ENCODE results near the gene PLXNA4.

Gene PLXNA4

DNA sequence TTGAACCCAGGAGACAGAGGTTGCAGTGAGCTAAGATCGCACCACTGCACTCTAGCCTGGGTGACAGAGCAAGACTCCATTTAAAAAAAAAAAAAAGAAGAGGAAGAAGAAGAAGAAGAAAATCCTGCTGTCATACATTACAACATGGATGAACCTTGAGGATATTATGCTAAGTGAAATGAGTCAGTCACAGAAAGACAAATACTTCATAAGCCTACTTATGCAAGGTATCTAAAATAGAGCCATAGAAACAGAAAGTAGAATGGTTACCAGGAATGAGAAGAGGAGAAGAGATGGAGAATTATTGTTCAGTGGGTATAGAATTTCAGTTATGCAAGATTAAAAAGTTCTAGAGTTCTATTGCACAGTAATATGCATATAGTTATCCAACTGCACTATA lies 466.5 kb downstream of the PLXNA4 start:
- H3K4me3 Mint-ChIP-seq = no peak overlapping the region
- no peaks in the 10 kb centered on the region for H3K9me3 Mint-ChIP-seq
- no peaks in the 10 kb centered on the region for H3K36me3 Mint-ChIP-seq
- ATAC-seq = no peak
- H3K27ac Mint-ChIP-seq = no peak overlapping the region
- H3K4me1 Mint-ChIP-seq = no peaks in the 10 kb centered on the region
- no peaks in the 10 kb centered on the region for H3K27me3 Mint-ChIP-seq

DNA sequence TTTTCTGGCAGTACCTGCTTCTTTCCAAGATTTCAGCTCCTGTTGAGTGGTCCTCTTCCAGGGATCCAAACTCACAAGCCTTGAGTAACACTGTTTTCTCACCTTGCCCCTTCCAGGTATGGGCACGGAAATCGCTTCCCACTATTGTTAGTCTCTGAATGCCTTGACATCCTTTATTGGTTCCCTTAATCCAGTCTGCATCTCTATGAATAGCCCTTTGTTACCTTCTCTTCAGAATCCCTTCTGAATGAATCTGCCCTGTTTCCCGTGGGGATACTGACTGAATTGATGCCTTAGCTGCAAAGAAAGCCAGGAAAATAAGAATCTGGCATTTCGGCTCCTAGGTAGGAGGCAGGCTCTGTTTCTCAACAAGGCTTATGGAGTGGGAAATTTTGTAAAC lies 467.7 kb downstream of the PLXNA4 start:
- H3K9me3 Mint-ChIP-seq = no peaks in the 10 kb centered on the region
- no peaks in the 10 kb centered on the region for H3K4me1 Mint-ChIP-seq
- H3K27ac Mint-ChIP-seq = no peak overlapping the region
- ATAC-seq = no peak
- H3K36me3 Mint-ChIP-seq = no peaks in the 10 kb centered on the region
- H3K4me3 Mint-ChIP-seq = no peak overlapping the region
- no peaks in the 10 kb centered on the region for H3K27me3 Mint-ChIP-seq

DNA sequence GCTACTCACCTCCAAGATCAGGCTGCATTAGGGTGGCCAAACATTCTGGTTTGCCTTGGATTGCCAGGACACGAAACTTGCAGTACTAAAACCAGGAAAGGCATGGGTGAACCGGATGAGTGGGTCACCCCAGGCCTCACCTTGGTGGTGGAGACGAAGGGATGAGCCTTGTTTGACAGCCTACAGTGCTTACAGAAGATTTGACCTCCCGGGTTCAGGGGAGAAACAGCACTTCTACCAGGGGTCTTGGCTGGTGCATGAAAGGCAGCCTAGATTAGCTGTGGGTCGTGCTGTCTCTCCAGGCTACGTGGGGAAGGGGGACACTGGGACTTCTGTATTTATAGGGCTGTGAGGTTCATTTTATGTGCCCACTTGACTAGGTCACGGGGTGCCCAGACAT lies 469.8 kb downstream of the PLXNA4 start:
- Mint-ChIP-seq H3K36me3 (no peaks in the 10 kb centered on the region), H3K4me3 (no peak overlapping the region), H3K9me3 (no peaks in the 10 kb centered on the region), H3K27ac (no peak overlapping the region), H3K27me3 (no peaks in the 10 kb centered on the region), H3K4me1 (no peaks in the 10 kb centered on the region)
- ATAC-seq = no peak

DNA sequence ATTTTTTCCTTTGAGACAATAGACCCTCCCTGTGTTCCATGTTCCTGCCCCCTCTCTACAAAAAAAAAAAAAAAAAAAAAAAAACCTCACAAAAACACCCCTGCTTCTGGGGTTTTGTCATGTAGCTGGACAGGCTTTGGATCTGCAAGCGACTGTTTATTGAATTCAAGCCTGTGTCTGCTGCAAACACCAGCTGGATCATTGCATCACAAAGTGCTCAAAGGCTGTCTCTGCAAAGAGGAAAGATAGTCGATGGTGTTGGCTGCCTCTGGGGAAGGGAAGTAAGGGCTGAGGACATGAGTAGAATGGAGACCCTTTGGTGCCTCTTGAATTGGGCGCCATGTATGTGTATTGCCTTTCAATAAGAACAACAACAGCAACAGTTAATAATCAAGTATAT lies 471.2 kb downstream of the PLXNA4 start:
- Mint-ChIP-seq H3K4me3 (no peak overlapping the region), H3K36me3 (no peaks in the 10 kb centered on the region), H3K27me3 (no peaks in the 10 kb centered on the region), H3K4me1 (no peaks in the 10 kb centered on the region), H3K9me3 (no peaks in the 10 kb centered on the region), H3K27ac (no peak overlapping the region)
- no peak for ATAC-seq

DNA sequence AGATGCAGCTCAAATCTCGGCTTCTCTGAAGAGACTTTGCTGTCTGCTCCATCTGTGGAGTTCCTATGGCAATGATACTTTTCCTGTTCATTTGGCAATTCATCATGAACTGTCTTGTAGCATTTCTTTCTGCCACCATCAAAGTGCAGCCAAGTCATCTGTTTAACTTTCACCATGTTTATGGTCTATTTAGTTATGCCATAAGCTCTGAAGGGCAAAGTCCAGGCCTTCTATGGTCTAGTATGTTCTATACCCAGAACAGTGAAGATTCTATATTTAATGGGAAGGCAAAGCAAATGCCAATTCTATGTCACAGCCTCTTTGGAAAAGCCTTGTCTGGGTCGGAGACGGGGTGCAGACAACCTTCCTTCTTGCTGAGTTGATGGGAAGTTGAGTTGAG lies 472.6 kb downstream of the PLXNA4 start:
- H3K27ac Mint-ChIP-seq = no peak overlapping the region
- ATAC-seq = no peak
- H3K9me3 Mint-ChIP-seq = no peaks in the 10 kb centered on the region
- no peaks in the 10 kb centered on the region for H3K27me3 Mint-ChIP-seq
- H3K4me1 Mint-ChIP-seq = no peaks in the 10 kb centered on the region
- no peak overlapping the region for H3K4me3 Mint-ChIP-seq
- no peaks in the 10 kb centered on the region for H3K36me3 Mint-ChIP-seq

DNA sequence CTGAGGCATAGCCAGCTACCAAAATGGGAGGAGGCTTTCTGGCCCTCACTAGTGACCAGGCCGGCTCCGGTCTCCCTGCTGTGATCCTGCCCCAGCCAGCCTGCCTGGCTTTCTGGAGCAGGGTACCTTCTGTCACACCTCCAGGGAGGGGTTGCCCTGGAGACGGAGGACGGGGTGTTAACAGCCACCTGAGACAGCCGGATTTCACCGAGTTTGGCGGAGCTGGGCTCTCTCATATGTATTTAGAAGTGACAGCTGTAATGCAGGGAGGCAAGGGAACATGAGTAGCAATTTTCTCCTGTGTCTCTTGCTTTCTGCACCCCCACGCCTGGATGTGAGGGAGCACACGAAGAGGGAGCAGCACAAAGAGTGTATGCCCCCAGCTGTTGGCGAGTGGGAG lies 473.3 kb downstream of the PLXNA4 start:
- H3K4me1 Mint-ChIP-seq = no peaks in the 10 kb centered on the region
- H3K4me3 Mint-ChIP-seq = no peak overlapping the region
- H3K27me3 Mint-ChIP-seq = no peaks in the 10 kb centered on the region
- no peaks in the 10 kb centered on the region for H3K36me3 Mint-ChIP-seq
- no peaks in the 10 kb centered on the region for H3K9me3 Mint-ChIP-seq
- no peak for ATAC-seq
- H3K27ac Mint-ChIP-seq = no peak overlapping the region

DNA sequence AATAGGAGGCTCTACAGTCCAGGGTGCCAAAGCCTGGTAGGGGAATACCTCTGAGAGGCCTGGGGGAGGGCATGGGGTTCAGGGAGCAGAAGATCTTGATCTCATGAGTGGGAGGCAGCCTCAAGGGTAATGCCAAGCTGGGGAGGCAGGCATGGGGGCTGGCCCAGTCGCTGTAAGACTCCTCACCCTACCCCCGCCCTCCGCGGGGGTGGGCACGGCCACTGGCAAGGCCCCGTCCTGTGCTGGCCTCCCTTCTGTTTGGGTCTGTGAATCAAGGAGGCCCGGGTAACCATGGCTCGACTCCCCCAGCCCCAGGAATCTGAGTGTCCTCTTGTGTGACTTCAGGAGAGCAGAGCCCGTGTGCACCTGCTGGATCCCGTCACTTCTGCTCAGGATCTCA lies 473.9 kb downstream of the PLXNA4 start:
- Mint-ChIP-seq H3K36me3 (no peaks in the 10 kb centered on the region), H3K27ac (no peak overlapping the region), H3K4me1 (no peaks in the 10 kb centered on the region), H3K9me3 (no peaks in the 10 kb centered on the region), H3K4me3 (no peak overlapping the region), H3K27me3 (no peaks in the 10 kb centered on the region)
- no peak for ATAC-seq

DNA sequence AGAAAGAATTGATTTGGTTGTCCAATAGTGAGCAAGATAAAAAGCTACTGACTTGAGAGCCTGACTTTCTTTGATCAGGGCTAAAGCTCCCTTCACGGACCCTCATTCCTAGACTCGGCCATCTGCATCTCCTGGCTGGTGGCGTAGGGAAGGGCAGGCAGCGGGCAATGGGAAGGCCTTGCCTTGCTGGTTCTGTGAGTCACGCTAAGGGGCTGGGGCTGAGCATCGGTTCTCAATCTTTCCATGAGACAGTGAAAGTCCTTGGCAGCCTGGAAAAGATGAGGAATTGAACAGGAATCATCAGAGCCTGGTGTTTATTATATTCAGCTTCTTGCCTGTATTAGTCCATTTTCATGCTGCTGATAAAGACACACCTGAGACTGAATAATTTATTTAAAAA lies 475.3 kb downstream of the PLXNA4 start:
- no peaks in the 10 kb centered on the region for H3K27me3 Mint-ChIP-seq
- H3K4me3 Mint-ChIP-seq = no peak overlapping the region
- H3K4me1 Mint-ChIP-seq = no peaks in the 10 kb centered on the region
- no peaks in the 10 kb centered on the region for H3K9me3 Mint-ChIP-seq
- H3K36me3 Mint-ChIP-seq = no peaks in the 10 kb centered on the region
- H3K27ac Mint-ChIP-seq = no peak overlapping the region
- no peak for ATAC-seq

DNA sequence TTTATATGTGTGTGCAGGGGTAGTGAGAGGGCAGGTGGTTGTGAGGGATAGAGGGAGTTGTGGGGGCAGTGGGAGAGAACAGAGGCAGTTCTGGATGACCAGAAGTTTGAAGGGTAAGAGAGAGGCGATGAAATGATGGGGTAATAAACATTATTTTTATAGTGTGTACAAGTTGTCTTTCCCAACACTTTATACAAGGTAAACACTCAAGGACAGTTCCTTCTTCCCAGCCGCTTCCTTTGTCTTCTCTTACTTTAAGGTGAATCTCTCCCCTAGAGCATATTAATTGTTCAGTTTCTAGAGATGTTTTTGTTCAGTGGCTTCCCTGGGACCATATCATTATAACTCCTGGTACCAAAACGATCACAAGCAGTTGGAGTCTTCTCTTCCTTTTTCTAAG lies 475.8 kb downstream of the PLXNA4 start:
- no peak for ATAC-seq
- Mint-ChIP-seq H3K4me3 (no peak overlapping the region), H3K9me3 (no peaks in the 10 kb centered on the region), H3K27ac (no peak overlapping the region), H3K36me3 (no peaks in the 10 kb centered on the region), H3K4me1 (no peaks in the 10 kb centered on the region), H3K27me3 (no peaks in the 10 kb centered on the region)

DNA sequence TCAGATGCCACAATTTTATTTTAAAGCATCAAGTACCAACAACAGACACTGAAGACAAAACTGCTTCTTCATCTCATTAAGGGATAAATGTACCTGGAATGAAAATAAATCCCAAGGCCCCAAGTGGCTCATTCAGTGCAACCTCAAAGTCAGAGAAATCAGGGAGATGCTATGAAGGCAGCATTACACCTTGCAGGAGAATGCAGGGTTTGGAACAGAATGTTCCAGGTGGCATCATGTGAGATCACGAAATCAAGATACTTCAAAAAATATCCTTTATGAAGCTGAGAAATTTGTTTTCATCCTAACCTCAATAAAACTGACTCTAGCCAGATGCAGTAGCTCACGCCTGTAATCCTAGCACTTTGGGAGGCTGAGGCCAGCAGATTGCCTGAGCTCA lies 477.1 kb downstream of the PLXNA4 start:
- no peak for ATAC-seq
- no peaks in the 10 kb centered on the region for H3K36me3 Mint-ChIP-seq
- no peak overlapping the region for H3K4me3 Mint-ChIP-seq
- H3K9me3 Mint-ChIP-seq = no peaks in the 10 kb centered on the region
- no peaks in the 10 kb centered on the region for H3K4me1 Mint-ChIP-seq
- peaks cover 7% of the 10 kb centered on the region for H3K27me3 Mint-ChIP-seq
- H3K27ac Mint-ChIP-seq = no peak overlapping the region

DNA sequence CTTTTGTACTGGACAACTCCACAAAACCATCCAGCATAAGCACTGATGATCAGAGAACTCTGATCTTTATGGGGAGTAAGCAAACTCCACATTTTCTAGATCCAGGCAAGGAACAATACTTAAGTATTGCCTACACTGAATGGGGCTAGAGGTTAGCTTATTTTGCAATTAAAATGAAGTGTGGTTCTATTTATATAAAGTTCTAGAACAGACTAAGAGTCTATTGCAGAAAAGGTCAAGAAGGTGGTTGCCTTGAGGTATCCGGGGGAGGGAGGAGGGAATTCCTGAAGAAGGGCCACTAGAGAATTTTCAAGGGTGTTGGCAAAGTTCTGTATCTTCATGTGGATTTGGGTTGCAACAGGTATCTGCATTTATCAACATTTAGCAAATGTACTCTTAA lies 477.9 kb downstream of the PLXNA4 start:
- Mint-ChIP-seq H3K27ac (no peak overlapping the region), H3K4me1 (no peaks in the 10 kb centered on the region), H3K9me3 (no peaks in the 10 kb centered on the region), H3K27me3 (peaks cover 7% of the 10 kb centered on the region), H3K4me3 (no peak overlapping the region), H3K36me3 (no peaks in the 10 kb centered on the region)
- no peak for ATAC-seq

DNA sequence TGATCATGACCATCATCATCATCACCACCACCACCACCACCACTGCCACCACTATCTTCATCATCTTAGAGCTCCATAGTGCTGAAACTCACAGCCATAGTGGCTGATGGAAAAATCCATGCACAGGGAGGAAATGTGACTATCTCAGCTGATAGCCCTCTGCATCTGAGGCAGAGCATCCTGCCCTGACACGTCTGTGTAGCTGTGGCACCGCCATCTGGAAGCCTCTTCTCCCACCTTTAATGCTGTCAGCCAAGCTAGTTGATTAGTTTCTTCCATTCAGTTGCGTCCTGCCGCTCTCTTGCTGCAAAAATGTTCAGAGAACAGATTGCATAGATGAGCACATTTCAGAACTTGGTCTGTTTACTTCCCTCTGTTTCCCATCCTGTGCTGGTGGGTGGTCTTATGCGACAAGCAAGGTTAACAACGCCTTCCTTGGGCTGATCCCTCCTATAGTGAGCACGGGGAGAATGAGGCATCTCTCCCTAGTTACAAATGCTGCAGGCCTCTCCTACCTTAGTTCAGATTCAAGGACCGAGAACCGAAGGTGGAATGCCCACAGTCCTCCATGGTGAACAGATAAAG lies 478.6 kb downstream of the PLXNA4 start:
- H3K9me3 Mint-ChIP-seq = no peaks in the 10 kb centered on the region
- no peaks in the 10 kb centered on the region for H3K4me1 Mint-ChIP-seq
- H3K27me3 Mint-ChIP-seq = peaks cover 7% of the 10 kb centered on the region
- no peaks in the 10 kb centered on the region for H3K36me3 Mint-ChIP-seq
- H3K27ac Mint-ChIP-seq = no peak overlapping the region
- ATAC-seq = no peak
- no peak overlapping the region for H3K4me3 Mint-ChIP-seq

DNA sequence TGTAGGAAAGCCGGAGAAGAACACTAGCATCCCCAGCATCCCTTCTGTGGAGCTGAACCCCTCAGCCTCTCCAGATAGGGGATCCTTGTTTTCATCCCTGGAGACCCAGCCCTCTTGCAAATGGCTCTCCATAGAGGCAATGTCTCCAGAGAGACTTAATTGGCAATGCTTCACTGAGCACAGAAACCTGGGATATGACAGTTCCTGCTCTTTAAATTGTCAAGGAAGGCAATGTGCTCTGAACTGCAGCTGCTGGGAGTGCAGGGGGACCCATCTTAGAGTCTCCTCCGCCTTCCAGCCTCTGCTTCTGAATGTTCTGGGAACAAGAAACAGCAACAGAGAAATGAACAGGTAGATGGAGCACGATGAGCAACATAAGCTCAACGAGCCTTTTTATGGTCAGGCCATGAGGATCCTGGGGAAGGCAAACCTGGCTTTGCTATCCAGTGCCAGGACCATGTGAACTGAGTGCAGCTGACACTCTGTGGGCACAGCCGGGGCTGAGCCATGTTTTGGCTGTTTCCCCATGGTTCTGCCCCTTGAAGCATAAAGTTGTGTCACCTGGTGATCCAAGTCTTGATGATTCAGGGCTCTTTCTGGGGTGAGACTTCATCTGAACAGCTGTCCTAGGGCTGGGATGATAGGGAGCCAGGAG lies 481.0 kb downstream of the PLXNA4 start:
- no peak for ATAC-seq
- Mint-ChIP-seq H3K36me3 (no peaks in the 10 kb centered on the region), H3K4me1 (no peaks in the 10 kb centered on the region), H3K27me3 (peaks cover 7% of the 10 kb centered on the region), H3K9me3 (no peaks in the 10 kb centered on the region), H3K4me3 (no peak overlapping the region), H3K27ac (no peak overlapping the region)

DNA sequence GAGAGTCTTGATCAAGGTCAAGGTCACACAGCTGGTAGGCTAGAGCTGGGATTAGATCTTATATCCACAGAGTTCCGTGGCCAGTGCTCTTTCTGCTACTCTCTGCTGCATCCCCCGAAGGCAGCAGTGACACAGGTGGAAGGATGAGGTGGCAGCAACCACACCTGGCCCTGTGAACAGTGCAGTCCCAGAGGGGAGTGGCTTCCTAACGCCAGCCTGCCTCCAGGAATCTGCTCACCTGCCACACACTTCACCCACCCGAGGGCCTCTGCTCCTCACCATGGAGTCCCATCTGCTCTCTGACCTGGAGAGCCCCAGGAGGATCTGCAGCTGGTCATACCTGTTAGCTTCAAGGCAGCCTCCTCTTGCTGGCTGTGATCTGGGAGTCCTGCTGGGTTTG lies 484.2 kb downstream of the PLXNA4 start:
- ATAC-seq = peak; percentile 17
- Mint-ChIP-seq H3K27ac (no peak overlapping the region), H3K9me3 (no peaks in the 10 kb centered on the region), H3K4me1 (no peaks in the 10 kb centered on the region), H3K4me3 (no peak overlapping the region), H3K27me3 (peaks cover 7% of the 10 kb centered on the region), H3K36me3 (no peaks in the 10 kb centered on the region)

DNA sequence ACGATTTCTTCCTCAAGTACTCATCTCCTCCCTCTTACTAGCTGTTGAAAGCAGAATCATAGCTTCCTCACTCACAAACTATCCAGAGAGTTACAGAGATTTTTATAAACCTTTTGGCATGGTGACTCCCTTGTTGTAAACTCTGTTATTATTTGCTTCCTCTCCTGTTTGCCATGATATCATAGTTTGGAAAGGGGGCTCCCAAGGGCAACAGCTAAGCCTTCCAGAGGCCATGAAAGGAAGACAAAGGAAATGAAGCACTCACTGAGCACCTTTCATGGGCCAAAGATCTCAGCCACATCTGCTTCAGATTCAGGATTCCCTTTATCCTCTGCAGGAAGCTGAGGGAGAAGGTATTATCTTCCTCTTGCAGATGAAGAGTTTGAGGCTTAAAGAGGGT lies 484.6 kb downstream of the PLXNA4 start:
- peaks cover 7% of the 10 kb centered on the region for H3K27me3 Mint-ChIP-seq
- no peak overlapping the region for H3K27ac Mint-ChIP-seq
- no peaks in the 10 kb centered on the region for H3K36me3 Mint-ChIP-seq
- no peaks in the 10 kb centered on the region for H3K4me1 Mint-ChIP-seq
- no peak for ATAC-seq
- no peaks in the 10 kb centered on the region for H3K9me3 Mint-ChIP-seq
- H3K4me3 Mint-ChIP-seq = no peak overlapping the region

DNA sequence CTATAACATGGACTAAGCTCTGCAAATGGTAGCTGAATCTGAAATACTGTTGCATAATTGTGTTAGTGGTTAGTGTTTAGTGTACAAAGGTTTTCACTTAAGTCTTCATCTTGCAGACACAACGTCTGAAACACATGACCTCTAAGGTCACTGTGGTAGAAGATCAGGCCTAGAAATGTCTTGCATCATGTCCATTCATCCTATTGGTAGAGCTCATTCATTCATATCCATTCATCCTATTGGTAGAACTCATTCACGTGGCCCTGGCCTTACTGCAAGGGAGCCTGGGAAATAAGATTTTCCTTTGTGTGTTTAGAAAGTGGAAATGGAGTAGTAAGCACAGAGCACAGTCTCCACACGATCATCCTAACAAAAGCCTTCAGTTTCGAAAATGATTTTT lies 485.8 kb downstream of the PLXNA4 start:
- Mint-ChIP-seq H3K27me3 (peaks cover 7% of the 10 kb centered on the region), H3K4me3 (no peak overlapping the region), H3K9me3 (no peaks in the 10 kb centered on the region), H3K27ac (no peak overlapping the region), H3K4me1 (no peaks in the 10 kb centered on the region), H3K36me3 (no peaks in the 10 kb centered on the region)
- no peak for ATAC-seq

DNA sequence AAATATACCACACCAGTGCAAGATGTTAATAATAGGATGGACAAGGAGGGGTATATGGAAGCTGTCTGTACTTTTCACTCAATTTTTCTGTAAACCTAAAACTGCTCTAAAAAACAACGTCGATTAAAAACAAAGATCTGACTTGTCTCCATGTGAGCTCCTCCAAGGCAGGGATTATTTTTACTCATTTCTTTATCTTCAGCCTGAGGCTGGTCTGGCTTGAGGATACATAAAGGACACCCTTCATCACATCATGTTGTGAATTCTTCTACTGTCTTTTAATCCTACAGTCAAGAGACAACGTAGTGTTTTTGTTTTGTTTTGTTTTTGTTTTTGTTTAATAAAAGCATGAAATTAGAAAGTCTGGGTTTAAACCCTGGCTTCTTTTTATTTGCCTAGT lies 486.9 kb downstream of the PLXNA4 start:
- H3K9me3 Mint-ChIP-seq = no peaks in the 10 kb centered on the region
- peaks cover 2% of the 10 kb centered on the region for H3K27me3 Mint-ChIP-seq

More for the DNA sequence above, 486.9 kb downstream of the PLXNA4 start:
- no peaks in the 10 kb centered on the region for H3K36me3 Mint-ChIP-seq
- H3K27ac Mint-ChIP-seq = no peak overlapping the region
- no peaks in the 10 kb centered on the region for H3K4me1 Mint-ChIP-seq
- no peak overlapping the region for H3K4me3 Mint-ChIP-seq
- no peak for ATAC-seq

Data from stimulated activated memory B cell treated with anti-CD40 and anti-IgM and Interleukin-4, amounts not matched to agents 10 μg/mL and 1 μg/mL and 100 μg/mL, for 72 hours (primary cell).